ENCODE measurements around the gene CRLF1.

Gene CRLF1

DNA sequence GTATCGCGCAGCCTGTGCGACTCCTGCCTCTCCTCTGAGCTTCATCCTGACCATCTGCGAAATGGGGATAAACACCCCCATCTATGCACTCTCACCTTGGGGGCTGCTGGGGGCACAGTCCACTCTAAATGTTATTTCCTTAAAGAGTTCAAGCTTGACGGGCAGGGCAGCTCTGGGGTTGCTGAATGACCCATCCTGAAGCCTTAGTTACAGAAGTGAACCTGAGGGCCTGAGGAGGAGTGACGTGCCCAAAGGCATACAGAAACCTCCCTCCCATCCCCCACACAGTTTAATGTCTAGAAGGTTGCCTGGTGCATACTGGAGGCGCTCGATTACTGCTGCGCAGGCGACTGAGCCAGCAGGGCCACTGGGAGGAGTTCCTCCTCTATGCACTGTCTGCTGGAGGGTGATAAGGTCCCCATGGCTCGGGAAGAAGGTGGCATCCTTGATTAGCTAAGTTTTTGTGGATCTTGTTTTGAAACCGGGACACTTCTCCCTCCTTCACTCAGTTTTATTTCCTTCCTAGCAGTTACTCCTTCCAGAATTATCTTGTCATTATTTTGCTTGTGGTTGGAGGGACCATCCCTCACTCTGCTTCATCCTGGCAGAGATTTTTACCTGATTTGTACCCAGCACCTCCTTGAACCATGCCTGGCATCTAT lies 62.7 kb downstream of the CRLF1 start:
- peak; percentile 73 for DNase-seq (ENCODE audit: low read depth)
- H3K4me3 ChIP-seq (ENCODE audit: low read depth, low read length): peak overlapping the region; percentile 64
- no peak for TF ChIP-seq CTCF (IDR thresholded peaks at IDR 0.05; ENCODE audit: low read depth, low read length, missing control alignments)
